ENCODE measurements around the gene CNGB1. TPM values are rescaled to one million over a fixed set of nuclear protein-coding genes. Genes with fewer than 3 reads are reported as not detected.

The CNGB1 gene
- polyA plus RNA-seq, 1 donor from 2014 or later = 20.7 TPM

DNA sequence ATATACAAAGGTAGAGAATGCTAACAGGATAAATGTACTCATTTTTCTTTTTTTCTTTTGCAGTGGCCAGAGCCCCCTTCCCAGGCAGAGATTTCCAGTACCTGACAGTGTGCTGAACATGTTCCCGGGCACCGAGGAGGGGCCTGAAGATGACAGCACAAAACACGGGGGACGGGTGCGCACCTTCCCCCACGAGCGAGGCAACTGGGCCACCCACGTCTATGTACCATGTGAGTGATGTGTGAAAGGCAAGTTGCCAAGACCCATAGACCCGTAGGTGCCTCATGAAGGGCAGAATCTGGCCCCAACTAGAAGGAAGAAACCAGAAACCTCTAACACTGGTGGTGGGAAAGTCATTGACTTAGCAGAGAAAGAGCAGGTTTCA, 31.5 kb upstream of the CNGB1 start:
- Histone ChIP-seq H3K9me3 (ENCODE audit: low read length) (no peaks in the 10 kb centered on the region), H3K27me3 (ENCODE audit: insufficient read depth, low read depth, low read length) (no peaks in the 10 kb centered on the region), H3K36me3 (ENCODE audit: insufficient read depth, low read length) (no peaks in the 10 kb centered on the region), H3K9me2 (ENCODE audit: insufficient read depth, low read length) (no peaks in the 10 kb centered on the region), H2AFZ (ENCODE audit: low read depth, low read length) (no peak overlapping the region), H4K20me1 (ENCODE audit: insufficient read depth) (no peaks in the 10 kb centered on the region), H3K4me2 (ENCODE audit: low read length) (no peak overlapping the region), H3K79me2 (replicated peaks; ENCODE audit: insufficient read depth, low read length) (peaks cover 10% of the 10 kb centered on the region), H3K27ac (ENCODE audit: low read length) (no peak overlapping the region), H3K9ac (ENCODE audit: low read length) (no peak overlapping the region), H3F3A (ENCODE audit: insufficient read depth, low read length, poor library complexity, severe bottlenecking) (no peaks in the 10 kb centered on the region), H3K4me3 (ENCODE audit: low read length) (peak overlapping the region; percentile 94)
- TF ChIP-seq, protein P1, sequence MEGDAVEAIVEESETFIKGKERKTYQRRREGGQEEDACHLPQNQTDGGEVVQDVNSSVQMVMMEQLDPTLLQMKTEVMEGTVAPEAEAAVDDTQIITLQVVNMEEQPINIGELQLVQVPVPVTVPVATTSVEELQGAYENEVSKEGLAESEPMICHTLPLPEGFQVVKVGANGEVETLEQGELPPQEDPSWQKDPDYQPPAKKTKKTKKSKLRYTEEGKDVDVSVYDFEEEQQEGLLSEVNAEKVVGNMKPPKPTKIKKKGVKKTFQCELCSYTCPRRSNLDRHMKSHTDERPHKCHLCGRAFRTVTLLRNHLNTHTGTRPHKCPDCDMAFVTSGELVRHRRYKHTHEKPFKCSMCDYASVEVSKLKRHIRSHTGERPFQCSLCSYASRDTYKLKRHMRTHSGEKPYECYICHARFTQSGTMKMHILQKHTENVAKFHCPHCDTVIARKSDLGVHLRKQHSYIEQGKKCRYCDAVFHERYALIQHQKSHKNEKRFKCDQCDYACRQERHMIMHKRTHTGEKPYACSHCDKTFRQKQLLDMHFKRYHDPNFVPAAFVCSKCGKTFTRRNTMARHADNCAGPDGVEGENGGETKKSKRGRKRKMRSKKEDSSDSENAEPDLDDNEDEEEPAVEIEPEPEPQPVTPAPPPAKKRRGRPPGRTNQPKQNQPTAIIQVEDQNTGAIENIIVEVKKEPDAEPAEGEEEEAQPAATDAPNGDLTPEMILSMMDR (IDR thresholded peaks at IDR 0.05; ENCODE audit: poor library complexity, severe bottlenecking) = no peak

DNA sequence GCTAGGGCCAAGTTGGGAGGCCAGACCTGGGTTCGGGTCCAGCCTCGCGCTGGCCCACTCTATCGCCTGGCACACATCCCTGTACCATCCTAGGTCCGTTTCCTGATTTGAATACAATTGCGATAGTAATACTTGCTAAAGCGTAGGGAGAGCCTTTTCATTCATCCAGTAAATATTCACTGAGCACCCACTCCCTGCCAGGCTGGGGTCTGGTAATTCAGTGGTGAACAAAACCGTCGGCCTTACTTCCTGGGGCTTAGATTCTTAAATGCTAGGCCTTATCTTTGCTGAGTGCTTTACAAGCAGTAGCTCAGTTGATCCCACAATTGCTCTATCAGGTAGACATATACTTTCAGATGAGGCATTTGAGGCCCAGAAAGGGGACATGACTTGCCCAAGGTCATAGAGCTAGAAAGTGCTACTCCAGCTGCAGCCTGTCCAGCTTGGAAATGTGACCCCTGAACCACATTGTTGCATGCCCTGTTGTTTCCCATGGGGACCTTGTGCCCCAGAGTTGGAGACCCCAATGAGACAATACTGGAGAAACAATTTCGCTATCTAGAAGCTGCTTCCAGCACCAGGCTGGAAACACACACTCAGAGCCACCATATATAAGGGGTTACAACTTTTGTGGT, 31.0 kb upstream of the CNGB1 start:
- Histone ChIP-seq H4K20me1 (ENCODE audit: insufficient read depth) (no peaks in the 10 kb centered on the region), H3K4me2 (ENCODE audit: low read length) (peak overlapping the region; percentile 27), H3K27me3 (ENCODE audit: insufficient read depth, low read depth, low read length) (no peaks in the 10 kb centered on the region), H3K9me3 (ENCODE audit: low read length) (no peaks in the 10 kb centered on the region), H3K36me3 (ENCODE audit: insufficient read depth, low read length) (no peaks in the 10 kb centered on the region), H2AFZ (ENCODE audit: low read depth, low read length) (no peak overlapping the region), H3F3A (ENCODE audit: insufficient read depth, low read length, poor library complexity, severe bottlenecking) (no peaks in the 10 kb centered on the region), H3K27ac (ENCODE audit: low read length) (no peak overlapping the region), H3K4me3 (ENCODE audit: low read length) (peak overlapping the region; percentile 94), H3K9ac (ENCODE audit: low read length) (peak overlapping the region; percentile 86), H3K79me2 (replicated peaks; ENCODE audit: insufficient read depth, low read length) (peaks cover 10% of the 10 kb centered on the region), H3K9me2 (ENCODE audit: insufficient read depth, low read length) (no peaks in the 10 kb centered on the region)
- no peak for TF ChIP-seq POLR2AphosphoS5 (IDR thresholded peaks at IDR 0.05)
- TF ChIP-seq EP300 (conservative IDR thresholded peaks at IDR 0.05; ENCODE audit: poor library complexity, severe bottlenecking) = no peak
- TF ChIP-seq EZH2 (IDR thresholded peaks at IDR 0.05; ENCODE audit: borderline replicate concordance, insufficient read depth, low read length, poor library complexity, severe bottlenecking) = no peak
- TF ChIP-seq, protein P1 (IDR thresholded peaks at IDR 0.05; ENCODE audit: poor library complexity, severe bottlenecking) = no peak
- TF ChIP-seq SMC3 (conservative IDR thresholded peaks at IDR 0.05; ENCODE audit: poor library complexity) = no peak
- TF ChIP-seq REST (IDR thresholded peaks at IDR 0.05; ENCODE audit: borderline replicate concordance) = no peak
- no peak for TF ChIP-seq TAF1 (IDR thresholded peaks at IDR 0.05; ENCODE audit: low read depth)
- no peak for TF ChIP-seq RAD21 (conservative IDR thresholded peaks at IDR 0.05)
- TF ChIP-seq MXI1 (conservative IDR thresholded peaks at IDR 0.05; ENCODE audit: poor library complexity, severe bottlenecking) = no peak

Measured in neural cell (in vitro differentiated cells).